Measurements from ENCODE around the gene MEGF8.

The MEGF8 gene

GRCh38 chr19:42388851-42389489, 63.5 kb downstream of the MEGF8 start:
- DNase-seq (ENCODE audit: low spot score) = no peak

- DNase-seq (ENCODE audit: low spot score) = no peak
Measured at GRCh38 chr19:42389899-42390298, 64.5 kb downstream of the MEGF8 start, which contains the start of gene CNFN. Gene CNFN, minus strand, starts transcription at chr19:42390297. Its CDS starts 1,260 bp downstream, at chr19:42389037.

- DNase-seq (ENCODE audit: low spot score) = no peak
Measured at GRCh38 chr19:42392165-42392564, 66.7 kb downstream of the MEGF8 start.

- no peak for DNase-seq (ENCODE audit: low spot score)
Measured at GRCh38 chr19:42394751-42395150, 69.3 kb downstream of the MEGF8 start.

GRCh38 chr19:42396381-42397262, 71.2 kb downstream of the MEGF8 start:
- DNase-seq (ENCODE audit: low spot score) = peak; percentile 96

GRCh38 chr19:42397263-42398166, 72.1 kb downstream of the MEGF8 start:
- DNase-seq (ENCODE audit: low spot score) = no peak

GRCh38 chr19:42400404-42400803, 75.0 kb downstream of the MEGF8 start:
- DNase-seq (ENCODE audit: low spot score) = no peak

GRCh38 chr19:42401365-42402303, 76.2 kb downstream of the MEGF8 start:
- peak; percentile 66 for DNase-seq (ENCODE audit: low spot score)

GRCh38 chr19:42402376-42403116, 77.1 kb downstream of the MEGF8 start:
- no peak for DNase-seq (ENCODE audit: low spot score)

- no peak for DNase-seq (ENCODE audit: low spot score)
Measured at GRCh38 chr19:42403586-42403985, 78.2 kb downstream of the MEGF8 start.

GRCh38 chr19:42406111-42406510, 80.7 kb downstream of the MEGF8 start:
- no peak for DNase-seq (ENCODE audit: low spot score)

GRCh38 chr19:42407085-42407815, 81.8 kb downstream of the MEGF8 start:
- DNase-seq (ENCODE audit: low spot score) = no peak

- no peak for DNase-seq (ENCODE audit: low spot score)
Measured at GRCh38 chr19:42407816-42408175, 82.4 kb downstream of the MEGF8 start.

GRCh38 chr19:42409477-42409876, 84.0 kb downstream of the MEGF8 start:
- DNase-seq (ENCODE audit: low spot score) = no peak

- no peak for DNase-seq (ENCODE audit: low spot score)
Measured at GRCh38 chr19:42410371-42410770, 84.9 kb downstream of the MEGF8 start.

- DNase-seq (ENCODE audit: low spot score) = no peak
Measured at GRCh38 chr19:42411581-42412178, 86.2 kb downstream of the MEGF8 start.

GRCh38 chr19:42412227-42412626, 86.8 kb downstream of the MEGF8 start:
- no peak for DNase-seq (ENCODE audit: low spot score)

GRCh38 chr19:42412661-42413076, 87.2 kb downstream of the MEGF8 start:
- no peak for DNase-seq (ENCODE audit: low spot score)

GRCh38 chr19:42419309-42419708, 93.9 kb downstream of the MEGF8 start:
- DNase-seq (ENCODE audit: low spot score) = no peak

All from CD4-positive, alpha-beta T cell treated with Interleukin-6 at 100 ng/mL for 8 hours (primary cell).